UCSD-AML1 (cell line): ENCODE data around the gene ANKIB1.
"Not testable (repeated sequence)": the region's sequence is repeated elsewhere in the genome, so short reads cannot be mapped to it uniquely, and the experiment has no call there.

Experiments used
- DNase-seq: peaks from one replicate; lab custom pipeline; 2025; ENCODE audit not compliant: unreplicated experiment; lab: John Stamatoyannopoulos, UW

The ANKIB1 gene

GRCh38 chr7:92245487-92246359 is at the start of gene ANKIB1, which contains the start of gene KRIT1:
Gene ANKIB1 (plus strand): TSS chr7:92245974. CDS start chr7:92294979, 49,005 bp downstream.
Gene KRIT1 (minus strand): TSS chr7:92245914. CDS start chr7:92242135, 3,779 bp downstream.
- peak; percentile 73 for DNase-seq

- no peak for DNase-seq
Measured at GRCh38 chr7:92200791-92201190, 45.0 kb upstream of the ANKIB1 start.

GRCh38 chr7:92205987-92206386 is 39.8 kb upstream of the ANKIB1 start:
- no peak for DNase-seq

- DNase-seq, result no peak
Measured at GRCh38 chr7:92206672-92207071, 39.1 kb upstream of the ANKIB1 start.

- no peak for DNase-seq
Measured at GRCh38 chr7:92221766-92222165, 24.0 kb upstream of the ANKIB1 start.

GRCh38 chr7:92226981-92227380 is 18.8 kb upstream of the ANKIB1 start:
- DNase-seq, result no peak

- DNase-seq, result no peak
Measured at GRCh38 chr7:92228100-92228499, 17.7 kb upstream of the ANKIB1 start.

GRCh38 chr7:92228742-92229141 is 17.0 kb upstream of the ANKIB1 start:
- DNase-seq, result no peak

- no peak for DNase-seq
Measured at GRCh38 chr7:92230547-92230946, 15.2 kb upstream of the ANKIB1 start.

- DNase-seq, result no peak
Measured at GRCh38 chr7:92242972-92243371, 2.8 kb upstream of the ANKIB1 start.

- no peak for DNase-seq
Measured at GRCh38 chr7:92244808-92245486, 827 bp upstream of the ANKIB1 start.

GRCh38 chr7:92246360-92247101 is 757 bp downstream of the ANKIB1 start:
- DNase-seq, result peak; percentile 35

GRCh38 chr7:92250603-92251002 is 4.8 kb downstream of the ANKIB1 start:
- DNase-seq, result no peak

GRCh38 chr7:92251181-92251580 is 5.4 kb downstream of the ANKIB1 start:
- DNase-seq, result no peak

- DNase-seq, result no peak
Measured at GRCh38 chr7:92253251-92253650, 7.5 kb downstream of the ANKIB1 start.

- DNase-seq, result not testable (repeated sequence)
Measured at GRCh38 chr7:92254800-92255199, 9.0 kb downstream of the ANKIB1 start.

GRCh38 chr7:92255308-92255707 is 9.5 kb downstream of the ANKIB1 start:
- no peak for DNase-seq

- DNase-seq, result no peak
Measured at GRCh38 chr7:92259062-92259461, 13.3 kb downstream of the ANKIB1 start.

GRCh38 chr7:92259610-92260247 is 14.0 kb downstream of the ANKIB1 start:
- DNase-seq, result no peak

- no peak for DNase-seq
Measured at GRCh38 chr7:92260248-92260781, 14.5 kb downstream of the ANKIB1 start.
